ENCODE data around the gene SV2A.
"Not testable (repeated sequence)": the region's sequence is repeated elsewhere in the genome, so short reads cannot be mapped to it uniquely, and the experiment has no call there.

Gene SV2A

GRCh38 chr1:149886396-149887195 is 31.0 kb downstream of the SV2A start:
- peak; percentile 99 for DNase-seq (ENCODE audit: low read depth, low spot score)

GRCh38 chr1:149886121-149886395 is 31.6 kb downstream of the SV2A start:
- DNase-seq (ENCODE audit: low read depth, low spot score) = not testable (repeated sequence)

GRCh38 chr1:149885339-149886120 is 32.1 kb downstream of the SV2A start:
- DNase-seq (ENCODE audit: low read depth, low spot score) = no peak

- no peak for DNase-seq (ENCODE audit: low read depth, low spot score)
Observed at GRCh38 chr1:149884433-149885338, 33.0 kb downstream of the SV2A start.

- DNase-seq (ENCODE audit: low read depth, low spot score) = no peak
Observed at GRCh38 chr1:149883598-149884247, 33.9 kb downstream of the SV2A start.

- DNase-seq (ENCODE audit: low read depth, low spot score) = no peak
Observed at GRCh38 chr1:149881876-149882275, 35.8 kb downstream of the SV2A start.

GRCh38 chr1:149879556-149879955 is 38.1 kb downstream of the SV2A start:
- DNase-seq (ENCODE audit: low read depth, low spot score) = no peak

- DNase-seq (ENCODE audit: low read depth, low spot score) = no peak
Observed at GRCh38 chr1:149877211-149877946, 40.3 kb downstream of the SV2A start.

GRCh38 chr1:149873060-149873459 is 44.6 kb downstream of the SV2A start:
- not testable (repeated sequence) for DNase-seq (ENCODE audit: low read depth, low spot score)

GRCh38 chr1:149866887-149867286 is 50.8 kb downstream of the SV2A start:
- DNase-seq (ENCODE audit: low read depth, low spot score) = not testable (repeated sequence)

- not testable (repeated sequence) for DNase-seq (ENCODE audit: low read depth, low spot score)
Observed at GRCh38 chr1:149861497-149862054, 56.1 kb downstream of the SV2A start.

- DNase-seq (ENCODE audit: low read depth, low spot score) = not testable (repeated sequence)
Observed at GRCh38 chr1:149860684-149861496, 56.8 kb downstream of the SV2A start.

- not testable (repeated sequence) for DNase-seq (ENCODE audit: low read depth, low spot score)
Observed at GRCh38 chr1:149860271-149860670, 57.4 kb downstream of the SV2A start.
